NCI-H2029 (cell line): ENCODE data around the gene N4BP2L1.
"Not testable (repeated sequence)": the region's sequence is repeated elsewhere in the genome, so short reads cannot be mapped to it uniquely, and the experiment has no call there.

Source experiments
- DNase-seq: peaks from one replicate; lab custom pipeline; 2025; lab: John Stamatoyannopoulos, UW

N4BP2L1 gene

GRCh38 chr13:32390048-32390447 is 37.9 kb downstream of the N4BP2L1 start:
- DNase-seq: no peak

GRCh38 chr13:32385410-32385809 is 42.5 kb downstream of the N4BP2L1 start:
- DNase-seq: no peak

GRCh38 chr13:32384702-32385101 is 43.2 kb downstream of the N4BP2L1 start:
- no peak for DNase-seq

- no peak for DNase-seq
Measured at GRCh38 chr13:32383836-32384618, 43.9 kb downstream of the N4BP2L1 start.

- no peak for DNase-seq
Measured at GRCh38 chr13:32381539-32381938, 46.4 kb downstream of the N4BP2L1 start.

- DNase-seq: no peak
Measured at GRCh38 chr13:32378012-32378411, 49.9 kb downstream of the N4BP2L1 start.

- no peak for DNase-seq
Measured at GRCh38 chr13:32376642-32377415, 51.1 kb downstream of the N4BP2L1 start.

GRCh38 chr13:32370805-32371204 is 57.1 kb downstream of the N4BP2L1 start:
- DNase-seq: no peak

GRCh38 chr13:32362574-32362973 is 65.4 kb downstream of the N4BP2L1 start:
- DNase-seq: no peak

- not testable (repeated sequence) for DNase-seq
Measured at GRCh38 chr13:32355935-32356334, 72.0 kb downstream of the N4BP2L1 start.

- DNase-seq: no peak
Measured at GRCh38 chr13:32354040-32354439, 73.9 kb downstream of the N4BP2L1 start.

- not testable (repeated sequence) for DNase-seq
Measured at GRCh38 chr13:32350839-32351441, 77.0 kb downstream of the N4BP2L1 start.
